ENCODE measurements around the gene CHRNG. TPM values are rescaled to one million over a fixed set of nuclear protein-coding genes. Genes with fewer than 3 reads are reported as not detected.

The CHRNG gene
- total and polyA plus RNA-seq, 2 donors from 2014 or later: not detected

GRCh38 chr2:232542715-232543467 lies 3.4 kb downstream of the CHRNG start:
- no peak overlapping the region for H3K27ac ChIP-seq (ENCODE audit: low read depth in 2 of 2, low read length in 2 of 2)
- H3K27me3 ChIP-seq (ENCODE audit: control insufficient read depth, insufficient read depth, low read length): no peaks in the 10 kb centered on the region
- H3K4me1 ChIP-seq (ENCODE audit: control insufficient read depth in 2 of 3, insufficient read depth in 2 of 3, low read depth in 1 of 3, low read length in 3 of 3): no peaks in the 10 kb centered on the region
- DNase-seq (no peak), FAIRE-seq (no peak)
- peaks cover 0 to 2% (median 0%) of the 10 kb centered on the region in 3 donors for H3K36me3 ChIP-seq (ENCODE audit: control insufficient read depth in 2 of 3, insufficient read depth in 3 of 3, low read length in 3 of 3)
- TF ChIP-seq CTCF (IDR thresholded peaks at IDR 0.05; ENCODE audit: borderline replicate concordance, extremely low read depth, insufficient read depth): no peak
- H3K9ac ChIP-seq (ENCODE audit: low read length in 3 of 3): no peak overlapping the region
- no peaks in the 10 kb centered on the region for H3K9me3 ChIP-seq (ENCODE audit: control insufficient read depth in 2 of 3, insufficient read depth in 1 of 3, low read length in 3 of 3)
- intact Hi-C loops (cut with DNase I): no loop called here
- no peak overlapping the region for H3K4me3 ChIP-seq (ENCODE audit: low read length in 3 of 3)

GRCh38 chr2:232543491-232543890 lies 4.0 kb downstream of the CHRNG start:
- DNase-seq (no peak), FAIRE-seq (no peak)
- Histone ChIP-seq H3K4me3 (ENCODE audit: low read length in 3 of 3) (no peak overlapping the region), H3K9me3 (ENCODE audit: control insufficient read depth in 2 of 3, insufficient read depth in 1 of 3, low read length in 3 of 3) (no peaks in the 10 kb centered on the region), H3K27me3 (ENCODE audit: control insufficient read depth, insufficient read depth, low read length) (no peaks in the 10 kb centered on the region), H3K4me1 (ENCODE audit: control insufficient read depth in 2 of 3, insufficient read depth in 2 of 3, low read depth in 1 of 3, low read length in 3 of 3) (no peaks in the 10 kb centered on the region), H3K36me3 (ENCODE audit: control insufficient read depth in 2 of 3, insufficient read depth in 3 of 3, low read length in 3 of 3) (peaks cover 0 to 2% (median 0%) of the 10 kb centered on the region in 3 donors), H3K9ac (ENCODE audit: low read length in 3 of 3) (no peak overlapping the region), H3K27ac (ENCODE audit: low read depth in 2 of 2, low read length in 2 of 2) (no peak overlapping the region)
- no peak for TF ChIP-seq CTCF (IDR thresholded peaks at IDR 0.05; ENCODE audit: borderline replicate concordance, extremely low read depth, insufficient read depth)
- intact Hi-C loops (cut with DNase I): no loop called here

GRCh38 chr2:232543928-232544631 lies 4.6 kb downstream of the CHRNG start:
- TF ChIP-seq CTCF (IDR thresholded peaks at IDR 0.05; ENCODE audit: borderline replicate concordance, extremely low read depth, insufficient read depth): no peak
- no peak overlapping the region for H3K27ac ChIP-seq (ENCODE audit: low read depth in 2 of 2, low read length in 2 of 2)
- intact Hi-C loops (cut with DNase I): no loop called here
- H3K4me1 ChIP-seq (ENCODE audit: control insufficient read depth in 2 of 3, insufficient read depth in 2 of 3, low read depth in 1 of 3, low read length in 3 of 3): no peaks in the 10 kb centered on the region
- FAIRE-seq (no peak), DNase-seq (no peak)
- H3K9ac ChIP-seq (ENCODE audit: low read length in 3 of 3): no peak overlapping the region
- no peaks in the 10 kb centered on the region for H3K27me3 ChIP-seq (ENCODE audit: control insufficient read depth, insufficient read depth, low read length)
- H3K36me3 ChIP-seq (ENCODE audit: control insufficient read depth in 2 of 3, insufficient read depth in 3 of 3, low read length in 3 of 3): peaks cover 0 to 2% (median 0%) of the 10 kb centered on the region in 3 donors
- H3K9me3 ChIP-seq (ENCODE audit: control insufficient read depth in 2 of 3, insufficient read depth in 1 of 3, low read length in 3 of 3): no peaks in the 10 kb centered on the region
- H3K4me3 ChIP-seq (ENCODE audit: low read length in 3 of 3): no peak overlapping the region

Data from kidney (tissue), 14 donors.